ENCODE data around the gene TAAR1.
"Not testable (repeated sequence)": the region's sequence is repeated elsewhere in the genome, so short reads cannot be mapped to it uniquely, and the experiment has no call there.

DNA sequence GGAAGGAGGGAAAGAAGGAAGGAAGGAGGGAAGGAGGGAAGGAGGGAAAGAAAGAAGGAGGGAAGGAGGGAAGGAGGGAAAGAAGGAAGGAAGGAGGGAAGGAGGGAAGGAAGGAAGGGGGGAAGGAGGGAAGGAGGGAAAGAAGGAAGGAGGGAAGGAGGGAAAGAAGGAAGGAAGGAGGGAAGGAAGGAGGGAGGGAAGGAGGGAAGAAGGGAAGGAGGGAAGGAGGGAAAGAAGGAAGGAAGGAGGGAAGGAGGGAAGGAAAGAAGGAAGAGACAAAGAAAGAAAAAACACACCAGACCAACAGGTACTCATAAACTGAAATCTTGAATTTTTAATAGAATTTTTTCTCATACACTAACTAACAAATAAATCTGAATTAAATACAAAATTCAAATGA lies 58.1 kb downstream of the TAAR1 start:
- TF ChIP-seq EZH2 (IDR thresholded peaks at IDR 0.05; ENCODE audit: borderline replicate concordance, insufficient read depth, low read depth, low read length, poor library complexity, severe bottlenecking) = not testable (repeated sequence)
- TF ChIP-seq, protein P1, sequence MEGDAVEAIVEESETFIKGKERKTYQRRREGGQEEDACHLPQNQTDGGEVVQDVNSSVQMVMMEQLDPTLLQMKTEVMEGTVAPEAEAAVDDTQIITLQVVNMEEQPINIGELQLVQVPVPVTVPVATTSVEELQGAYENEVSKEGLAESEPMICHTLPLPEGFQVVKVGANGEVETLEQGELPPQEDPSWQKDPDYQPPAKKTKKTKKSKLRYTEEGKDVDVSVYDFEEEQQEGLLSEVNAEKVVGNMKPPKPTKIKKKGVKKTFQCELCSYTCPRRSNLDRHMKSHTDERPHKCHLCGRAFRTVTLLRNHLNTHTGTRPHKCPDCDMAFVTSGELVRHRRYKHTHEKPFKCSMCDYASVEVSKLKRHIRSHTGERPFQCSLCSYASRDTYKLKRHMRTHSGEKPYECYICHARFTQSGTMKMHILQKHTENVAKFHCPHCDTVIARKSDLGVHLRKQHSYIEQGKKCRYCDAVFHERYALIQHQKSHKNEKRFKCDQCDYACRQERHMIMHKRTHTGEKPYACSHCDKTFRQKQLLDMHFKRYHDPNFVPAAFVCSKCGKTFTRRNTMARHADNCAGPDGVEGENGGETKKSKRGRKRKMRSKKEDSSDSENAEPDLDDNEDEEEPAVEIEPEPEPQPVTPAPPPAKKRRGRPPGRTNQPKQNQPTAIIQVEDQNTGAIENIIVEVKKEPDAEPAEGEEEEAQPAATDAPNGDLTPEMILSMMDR (IDR thresholded peaks at IDR 0.05) = not testable (repeated sequence)

All from B cell (primary cell).